Activated CD4-positive, alpha-beta T cell treated with anti-CD3 and anti-CD28 coated beads, Interleukin-10, Interleukin-2, amounts not matched to agents 100 ng/mL and 50 ng/mL, durations not matched to agents 16 hours and 8 hours (primary cell): ENCODE measurements around the gene CATSPERE.
"Not testable (repeated sequence)": the region's sequence is repeated elsewhere in the genome, so short reads cannot be mapped to it uniquely, and the experiment has no call there.

Experiments used
- DNase-seq: peaks from one replicate; pipeline ENCODE4 v3.0.0-alpha.2; 2020

The CATSPERE gene

GRCh38 chr1:244639561-244639960 is 178.5 kb downstream of the CATSPERE start:
- no peak for DNase-seq

- no peak for DNase-seq
Measured at GRCh38 chr1:244640917-244641316, 179.8 kb downstream of the CATSPERE start.

- no peak for DNase-seq
Measured at GRCh38 chr1:244642526-244642925, 181.5 kb downstream of the CATSPERE start.

- DNase-seq, result no peak
Measured at GRCh38 chr1:244642988-244643387, 181.9 kb downstream of the CATSPERE start.

GRCh38 chr1:244645414-244645813 is 184.3 kb downstream of the CATSPERE start:
- DNase-seq, result no peak

GRCh38 chr1:244645890-244646289 is 184.8 kb downstream of the CATSPERE start:
- no peak for DNase-seq

- DNase-seq, result no peak
Measured at GRCh38 chr1:244647819-244648218, 186.7 kb downstream of the CATSPERE start.

- no peak for DNase-seq
Measured at GRCh38 chr1:244651956-244652622, 191.0 kb downstream of the CATSPERE start.

GRCh38 chr1:244652623-244653438 is 191.8 kb downstream of the CATSPERE start, which contains the start of gene DESI2:
DESI2 (plus strand) TSS chr1:244653126; CDS start chr1:244653314, 188 bp downstream.
- DNase-seq, result peak; percentile 98

GRCh38 chr1:244653439-244654107 is 192.5 kb downstream of the CATSPERE start:
- no peak for DNase-seq

GRCh38 chr1:244654108-244655038 is 193.3 kb downstream of the CATSPERE start:
- DNase-seq, result no peak

GRCh38 chr1:244655186-244655585 is 194.1 kb downstream of the CATSPERE start:
- no peak for DNase-seq

GRCh38 chr1:244657421-244657820 is 196.3 kb downstream of the CATSPERE start:
- no peak for DNase-seq

GRCh38 chr1:244659694-244660093 is 198.6 kb downstream of the CATSPERE start:
- DNase-seq, result no peak

GRCh38 chr1:244660595-244660994 is 199.5 kb downstream of the CATSPERE start:
- DNase-seq, result no peak

- not testable (repeated sequence) for DNase-seq
Measured at GRCh38 chr1:244661569-244662312, 200.7 kb downstream of the CATSPERE start.

GRCh38 chr1:244662599-244662998 is 201.5 kb downstream of the CATSPERE start:
- no peak for DNase-seq

- DNase-seq, result no peak
Measured at GRCh38 chr1:244664353-244664752, 203.3 kb downstream of the CATSPERE start.

GRCh38 chr1:244665771-244666217 is 204.7 kb downstream of the CATSPERE start:
- DNase-seq, result no peak

- not testable (repeated sequence) for DNase-seq
Measured at GRCh38 chr1:244666672-244667418, 205.8 kb downstream of the CATSPERE start.

GRCh38 chr1:244667797-244668196 is 206.7 kb downstream of the CATSPERE start:
- no peak for DNase-seq
